GM21529 (cell line): Measurements from ENCODE around the gene LRRC8C.
"Not testable (repeated sequence)": the region's sequence is repeated elsewhere in the genome, so short reads cannot be mapped to it uniquely, and the experiment has no call there.

Source experiments
- ATAC-seq: cut with Tn5 transposase; IDR thresholded peaks from one replicate; pipeline ENCODE4 v1.9.1; 2021; ENCODE audit not compliant: unreplicated experiment

LRRC8C gene

DNA sequence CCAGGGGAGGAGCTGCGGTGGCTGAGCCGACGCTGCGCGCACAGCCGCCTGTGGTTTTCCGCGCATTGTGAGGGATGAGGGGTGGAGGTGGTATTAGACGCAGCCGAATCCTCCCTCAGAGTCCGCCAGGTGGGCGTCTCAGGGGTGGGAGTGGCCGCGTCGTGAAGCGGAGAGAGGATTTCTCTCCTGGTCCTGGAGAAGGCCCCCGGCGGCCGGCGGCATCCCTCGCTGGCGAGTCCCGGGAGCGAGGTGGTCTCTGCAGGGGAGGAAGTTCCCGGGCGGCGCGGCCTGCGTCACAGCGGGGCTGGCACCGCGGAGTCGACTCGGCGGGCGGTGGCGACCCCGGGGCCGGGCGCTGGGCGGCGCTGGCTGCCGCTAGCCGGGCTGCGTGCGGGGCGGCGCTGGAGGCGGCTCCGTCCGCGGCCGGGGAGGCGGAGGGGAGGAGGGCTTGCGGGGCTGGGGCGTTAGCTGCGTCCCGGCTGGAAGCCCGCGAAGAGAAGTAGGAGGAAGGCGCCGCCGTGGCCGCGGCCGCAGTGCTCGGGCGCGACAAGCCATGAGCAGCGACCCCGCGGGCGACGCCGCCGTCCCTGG is at the start of gene LRRC8C:
Gene LRRC8C (plus strand): TSS at position 464 of the 591 bp plus-strand sequence. CDS start 53,354 bp downstream, outside the sequence.
- ATAC-seq = peak; percentile 86

DNA sequence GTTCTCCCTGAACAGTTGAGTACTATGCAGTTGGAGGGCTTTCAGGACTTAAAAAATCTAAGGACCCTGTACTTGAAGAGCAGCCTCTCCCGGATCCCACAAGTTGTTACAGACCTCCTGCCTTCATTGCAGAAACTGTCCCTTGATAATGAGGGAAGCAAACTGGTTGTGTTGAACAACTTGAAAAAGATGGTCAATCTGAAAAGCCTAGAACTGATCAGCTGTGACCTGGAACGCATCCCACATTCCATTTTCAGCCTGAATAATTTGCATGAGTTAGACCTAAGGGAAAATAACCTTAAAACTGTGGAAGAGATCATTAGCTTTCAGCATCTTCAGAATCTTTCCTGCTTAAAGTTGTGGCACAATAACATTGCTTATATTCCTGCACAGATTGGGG is 48.7 kb upstream of the LRRC8C start:
- no peak for ATAC-seq

DNA sequence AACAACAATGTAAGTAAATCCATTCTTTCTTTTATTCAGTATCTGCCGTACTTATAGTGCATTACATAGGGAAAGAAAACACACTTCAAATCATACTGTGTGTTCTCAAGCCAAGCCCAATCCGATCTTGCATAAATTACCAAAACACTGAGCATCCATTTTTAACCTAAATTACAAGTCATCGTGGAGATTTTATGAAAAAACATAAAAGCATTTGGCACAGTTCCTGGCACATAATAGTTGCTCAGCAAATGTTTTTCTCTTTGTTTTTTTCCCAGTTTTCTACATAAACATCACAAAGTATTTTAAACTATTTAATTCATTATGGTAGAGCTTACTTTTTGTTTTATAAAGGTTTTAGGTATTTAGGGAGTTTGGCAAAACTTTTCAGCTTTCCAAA is 48.1 kb upstream of the LRRC8C start:
- no peak for ATAC-seq

DNA sequence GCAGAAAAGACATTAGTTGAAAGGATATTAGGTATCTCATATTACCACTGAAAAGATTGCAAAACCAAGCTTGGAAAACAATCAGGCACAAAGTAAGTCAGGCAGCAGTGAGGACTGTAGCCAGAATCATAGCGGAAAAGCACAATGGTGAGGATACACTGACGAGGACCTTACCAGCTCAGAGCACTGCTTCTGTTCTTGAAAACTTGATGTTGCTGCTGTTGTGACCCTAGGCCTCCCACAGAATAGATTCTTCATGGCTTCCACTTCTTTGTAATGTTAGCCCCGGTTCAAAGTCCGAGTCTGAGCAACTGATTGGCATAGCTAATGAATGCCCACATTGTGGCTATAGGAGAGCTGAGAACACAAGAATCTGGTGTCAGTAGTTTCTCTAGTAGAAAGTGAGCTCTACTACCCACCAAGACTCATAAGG is 45.2 kb upstream of the LRRC8C start:
- no peak for ATAC-seq

DNA sequence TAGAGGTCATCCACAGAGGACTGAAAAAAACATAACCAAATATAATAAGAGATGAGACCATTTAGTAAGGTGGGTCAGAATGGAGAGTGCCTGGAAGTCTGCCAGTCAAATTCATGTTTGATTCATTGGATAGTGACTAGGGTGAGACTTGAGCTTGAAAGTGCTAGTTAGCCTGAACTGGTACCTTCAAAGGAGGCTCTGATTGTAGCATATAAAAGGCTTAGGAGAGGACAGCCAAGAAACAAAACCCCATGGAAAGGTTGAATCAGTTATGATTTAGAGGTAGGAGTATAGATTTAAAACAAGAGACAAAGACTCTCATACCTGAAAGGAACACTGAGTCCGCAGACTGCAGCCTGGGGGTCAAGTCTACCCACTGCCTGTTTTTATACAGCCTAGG is 44.4 kb upstream of the LRRC8C start:
- no peak for ATAC-seq

DNA sequence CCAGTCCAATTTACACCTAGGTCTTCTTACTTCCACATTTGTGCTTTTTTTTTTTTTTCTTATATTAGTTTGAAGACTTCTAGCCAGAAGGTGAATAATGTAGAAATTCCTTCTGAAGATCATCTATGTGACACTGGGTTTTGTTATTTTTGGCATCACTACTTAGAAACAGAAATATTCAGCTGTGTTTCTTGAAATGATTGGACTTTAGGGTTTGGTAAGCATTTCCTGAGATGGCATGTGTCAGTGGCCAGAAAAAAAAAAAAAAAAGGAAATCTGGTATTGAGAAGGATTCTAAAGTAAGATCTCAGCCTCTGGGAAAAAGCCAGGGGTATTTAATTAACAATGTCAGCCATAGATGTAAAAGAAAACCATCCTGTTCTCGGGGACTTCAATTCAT is 43.4 kb upstream of the LRRC8C start:
- no peak for ATAC-seq

DNA sequence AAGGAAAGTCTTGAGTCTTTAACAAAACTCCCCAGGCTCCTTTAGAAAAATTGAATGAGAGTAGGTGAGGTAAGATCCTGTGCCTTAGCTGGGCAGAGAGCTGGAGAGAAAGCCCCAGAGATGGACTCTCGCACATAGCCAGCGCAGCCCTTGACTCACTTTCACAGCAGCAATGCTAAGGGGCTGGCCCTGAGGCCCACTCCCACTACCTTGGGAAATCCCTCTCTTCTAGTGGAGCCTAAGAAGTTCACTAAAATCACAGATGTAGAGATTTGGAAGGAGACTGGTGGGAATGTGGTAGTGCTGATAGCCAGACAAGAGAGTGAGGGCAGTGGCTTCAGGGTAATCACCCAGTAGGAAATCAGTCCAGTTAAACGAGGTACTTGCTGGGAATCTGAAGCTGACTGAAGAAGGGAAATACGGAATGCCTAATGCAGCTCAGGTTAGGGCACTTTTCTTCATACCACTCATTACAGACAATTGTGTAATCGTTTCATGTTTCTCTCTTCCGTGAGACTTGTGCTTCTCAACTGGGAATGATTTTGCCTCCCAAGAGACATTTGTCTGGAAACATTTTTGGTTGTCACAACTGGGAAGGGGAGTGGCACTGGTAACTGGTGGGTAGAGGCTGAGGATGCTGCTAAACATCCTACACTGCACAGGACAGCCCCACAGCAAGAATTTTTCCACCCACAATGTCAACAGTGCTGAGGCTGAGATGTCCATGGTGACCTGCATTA is 42.4 kb upstream of the LRRC8C start:
- ATAC-seq = no peak

DNA sequence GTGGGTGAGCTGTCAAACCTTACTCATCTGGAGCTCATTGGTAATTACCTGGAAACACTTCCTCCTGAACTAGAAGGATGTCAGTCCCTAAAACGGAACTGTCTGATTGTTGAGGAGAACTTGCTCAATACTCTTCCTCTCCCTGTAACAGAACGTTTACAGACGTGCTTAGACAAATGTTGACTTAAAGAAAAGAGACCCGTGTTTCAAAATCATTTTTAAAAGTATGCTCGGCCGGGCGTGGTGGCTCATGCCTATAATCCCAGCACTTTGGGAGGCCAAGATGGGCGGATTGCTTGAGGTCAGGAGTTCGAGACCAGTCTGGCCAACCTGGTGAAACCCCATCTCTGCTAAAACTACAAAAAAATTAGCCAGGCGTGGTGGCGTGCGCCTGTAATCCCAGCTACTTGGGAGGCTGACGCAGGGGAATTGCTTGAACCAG is 40.0 kb upstream of the LRRC8C start:
- ATAC-seq = not testable (repeated sequence)

DNA sequence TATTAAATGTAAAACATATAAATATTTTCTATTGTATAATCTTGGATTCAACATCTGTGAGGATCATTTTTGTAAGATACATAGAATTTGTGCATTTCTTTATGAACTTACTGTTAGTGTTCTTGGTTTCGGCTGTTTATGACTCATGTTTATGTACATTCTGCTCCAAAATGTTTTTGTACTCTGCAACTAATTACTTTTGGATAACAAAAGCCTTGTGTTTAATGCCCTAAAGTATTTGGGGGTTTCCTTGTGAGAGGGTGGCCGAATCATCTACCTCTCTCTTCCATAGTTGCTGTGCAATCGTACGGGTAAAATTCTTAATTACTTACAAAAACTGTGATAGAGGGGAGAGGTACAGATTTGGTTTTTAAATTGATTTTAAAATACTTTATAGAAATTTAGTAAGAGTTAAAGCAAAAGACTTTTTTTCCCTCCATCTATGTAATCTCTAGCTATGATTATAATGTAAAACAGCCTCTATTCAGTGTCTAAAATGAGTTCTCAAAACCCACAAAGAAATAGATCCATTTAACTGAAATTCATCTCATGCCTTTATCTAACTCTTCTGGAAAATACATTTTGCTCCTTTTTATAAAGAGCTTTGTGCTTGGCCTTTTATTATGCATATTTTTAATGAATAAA is 38.7 kb upstream of the LRRC8C start:
- no peak for ATAC-seq

DNA sequence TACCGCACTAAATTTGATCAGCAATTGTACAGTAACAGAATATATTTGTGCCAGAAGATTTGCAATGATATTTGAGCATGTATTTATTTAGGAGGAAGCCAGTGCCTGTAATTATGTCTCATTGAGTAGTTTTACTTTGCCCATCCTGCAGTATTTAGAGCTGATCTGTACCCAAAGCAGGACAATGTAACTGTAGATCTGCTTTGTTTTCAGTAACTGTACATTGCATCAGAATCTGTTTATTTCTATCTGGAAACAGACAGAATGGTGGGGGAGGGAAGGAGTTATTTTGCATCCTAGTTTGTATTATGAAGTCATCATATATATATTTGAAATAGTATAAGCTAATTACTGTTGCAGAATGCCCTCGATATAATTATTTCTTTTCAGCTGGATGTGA is 36.2 kb upstream of the LRRC8C start:
- no peak for ATAC-seq

DNA sequence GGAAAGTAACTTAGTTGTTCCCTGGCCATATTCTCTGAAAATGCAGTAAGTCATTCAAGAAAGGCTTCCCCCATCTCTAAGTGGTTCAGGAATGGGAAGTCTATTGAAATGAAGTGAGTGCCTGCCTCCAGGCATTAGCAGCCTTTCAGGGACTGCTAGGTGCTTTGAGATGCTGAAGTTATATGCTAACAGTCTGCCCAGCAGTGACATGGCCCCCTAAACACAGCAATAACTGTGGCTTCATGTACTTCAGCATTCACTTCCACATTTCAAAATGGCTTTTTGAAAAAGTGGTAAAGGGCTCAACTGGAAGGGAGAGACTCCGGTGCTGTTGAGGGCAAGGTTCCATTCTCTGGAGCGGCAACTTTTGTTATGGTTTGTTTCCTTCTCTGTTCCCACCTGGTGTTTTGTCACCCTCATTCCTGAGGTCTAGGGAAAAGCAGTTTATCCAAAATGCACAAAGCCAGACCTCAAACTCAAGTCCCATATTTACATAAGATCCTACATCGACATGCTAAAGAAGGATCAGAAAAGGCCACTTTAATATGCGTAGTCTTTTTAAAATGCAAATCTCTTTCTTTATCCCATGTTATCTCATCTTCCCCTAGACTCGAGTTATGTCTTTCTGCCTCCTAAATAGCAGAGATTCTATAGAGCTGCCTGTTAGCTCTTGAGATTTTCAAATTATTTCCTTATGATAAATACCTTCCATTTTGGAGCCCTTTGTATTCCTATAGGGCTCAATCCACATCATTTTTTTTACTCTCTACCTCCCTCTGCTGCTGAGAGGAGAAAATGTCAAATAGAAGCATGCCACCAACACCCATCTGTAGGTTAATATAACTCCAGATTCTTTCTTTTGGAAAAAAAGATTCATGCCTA is 34.2 kb upstream of the LRRC8C start:
- peak; percentile 52 for ATAC-seq

DNA sequence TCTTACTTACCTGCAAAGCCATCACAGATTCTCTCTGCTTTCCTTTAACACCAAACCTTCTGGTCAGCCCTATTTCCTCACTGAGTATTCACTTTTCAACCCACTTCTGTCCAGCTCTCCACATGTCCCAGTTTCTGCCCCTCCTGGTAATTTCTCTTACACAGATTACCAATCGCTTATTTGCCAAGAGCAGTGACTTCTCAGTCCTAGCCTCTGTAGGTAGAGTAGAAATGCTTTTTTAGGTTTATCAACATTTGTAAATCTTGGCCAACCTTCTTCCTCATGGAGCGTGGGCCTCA is 33.6 kb upstream of the LRRC8C start:
- ATAC-seq = no peak

DNA sequence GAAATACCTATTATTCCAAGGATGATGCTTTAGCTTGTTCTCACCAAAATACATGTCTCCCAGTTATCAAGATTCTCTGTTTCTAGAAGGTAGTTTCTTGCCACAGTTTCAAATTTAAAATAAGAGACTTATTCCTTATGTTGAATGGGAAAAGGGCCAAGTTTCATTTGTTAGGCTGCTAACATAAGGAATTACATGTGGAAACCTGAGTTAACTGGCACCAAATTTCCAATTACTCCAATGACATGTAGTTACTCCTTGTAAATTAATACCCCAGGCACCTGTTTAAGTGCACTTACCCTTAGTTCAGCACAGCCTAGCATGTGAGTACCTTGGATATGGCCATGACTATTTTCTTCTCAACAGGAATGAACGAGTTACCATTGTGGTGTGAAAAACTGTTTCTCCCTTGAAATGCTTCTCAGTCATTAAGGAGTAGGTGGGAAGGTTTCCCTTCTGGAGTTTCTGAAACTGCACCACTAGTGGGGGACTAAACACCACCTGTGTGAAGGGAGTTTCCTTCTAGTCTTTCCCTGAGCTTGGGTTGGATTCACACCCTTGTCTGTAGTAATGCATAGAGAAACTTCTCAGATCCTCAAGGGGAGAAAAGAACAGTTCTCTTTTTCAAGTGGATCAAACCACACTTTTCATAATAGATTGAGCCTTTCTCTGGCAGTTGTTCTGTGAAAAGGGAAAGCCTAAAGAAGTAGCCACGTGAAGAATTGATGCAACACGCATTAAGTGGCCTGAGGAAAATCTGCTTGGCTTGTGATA is 32.3 kb upstream of the LRRC8C start:
- no peak for ATAC-seq

DNA sequence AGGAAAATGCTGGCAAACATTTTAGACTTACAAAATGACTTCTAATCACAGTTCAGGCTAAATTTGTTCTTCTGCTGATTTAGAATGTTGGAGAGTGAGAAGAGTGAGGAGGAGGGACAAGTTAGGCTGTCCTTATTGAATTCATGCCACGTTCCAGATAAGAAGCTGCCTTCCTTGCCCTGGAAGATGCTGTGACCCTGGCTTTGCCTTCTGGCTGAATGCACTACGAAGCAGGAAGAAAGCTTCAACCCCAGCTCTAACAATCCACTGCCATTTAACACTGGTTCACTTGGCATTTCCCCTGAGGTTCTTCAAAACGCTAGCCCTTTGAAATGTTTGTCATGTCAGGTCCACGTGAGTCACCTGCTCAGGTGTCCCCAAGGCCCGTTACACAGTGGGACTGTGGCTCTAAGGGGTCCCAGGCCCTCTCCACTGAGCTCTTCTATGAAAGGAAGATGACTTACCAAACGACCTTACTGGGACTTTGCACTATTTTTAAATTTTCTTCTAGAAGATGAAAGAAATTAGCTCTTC is 30.0 kb upstream of the LRRC8C start:
- ATAC-seq = no peak

DNA sequence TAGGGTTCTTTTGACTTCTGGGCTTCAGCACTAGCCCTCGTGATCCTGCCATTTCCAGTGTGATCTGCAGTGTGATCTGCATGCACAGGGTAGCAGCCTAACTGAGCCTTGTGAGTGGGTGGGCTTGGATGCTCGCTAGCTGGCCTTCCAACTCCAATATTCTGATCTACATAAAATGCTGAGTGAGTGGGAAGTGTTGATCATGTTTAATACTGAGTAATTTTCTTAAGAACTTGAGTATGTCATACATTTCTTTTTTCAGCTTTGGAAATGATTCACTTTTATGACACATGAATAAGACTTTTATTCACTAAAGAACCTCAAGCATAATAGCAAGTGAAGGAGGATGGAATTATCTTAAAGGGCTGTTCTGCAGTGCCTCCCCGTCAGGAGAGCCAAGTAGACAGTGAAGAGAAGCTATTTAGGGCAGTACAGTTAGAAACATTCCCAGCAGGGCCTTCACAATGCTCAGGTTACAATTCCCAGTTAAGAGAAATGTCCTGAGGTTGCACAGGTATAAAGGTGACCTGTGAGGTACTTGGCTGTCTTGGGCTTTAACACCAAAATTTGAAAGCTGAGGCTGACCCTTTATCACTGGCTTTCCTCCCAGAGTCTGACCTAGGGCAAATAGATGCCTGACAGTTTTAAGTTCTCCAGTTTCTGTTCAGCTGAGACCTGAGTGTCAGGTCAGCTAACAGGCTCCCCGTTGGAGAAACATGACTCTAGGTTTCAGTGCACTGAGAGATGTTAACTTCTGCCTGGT is 29.1 kb upstream of the LRRC8C start:
- ATAC-seq = no peak

DNA sequence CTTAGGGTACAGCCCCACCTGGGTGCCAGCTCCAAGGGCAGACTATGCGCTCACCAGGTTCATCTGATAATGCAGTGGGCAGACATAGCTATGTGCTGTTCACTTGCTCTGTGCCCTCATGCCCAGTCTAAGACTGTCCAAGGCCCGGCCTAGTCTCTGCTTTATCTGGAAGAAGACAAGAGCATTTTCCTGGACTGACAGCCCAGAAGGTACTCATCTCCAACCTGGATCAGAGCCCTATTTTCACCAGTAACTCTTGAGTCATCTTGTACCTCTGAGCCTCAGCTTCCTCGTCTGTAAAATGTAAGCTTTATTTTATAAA is 28.5 kb upstream of the LRRC8C start:
- no peak for ATAC-seq

DNA sequence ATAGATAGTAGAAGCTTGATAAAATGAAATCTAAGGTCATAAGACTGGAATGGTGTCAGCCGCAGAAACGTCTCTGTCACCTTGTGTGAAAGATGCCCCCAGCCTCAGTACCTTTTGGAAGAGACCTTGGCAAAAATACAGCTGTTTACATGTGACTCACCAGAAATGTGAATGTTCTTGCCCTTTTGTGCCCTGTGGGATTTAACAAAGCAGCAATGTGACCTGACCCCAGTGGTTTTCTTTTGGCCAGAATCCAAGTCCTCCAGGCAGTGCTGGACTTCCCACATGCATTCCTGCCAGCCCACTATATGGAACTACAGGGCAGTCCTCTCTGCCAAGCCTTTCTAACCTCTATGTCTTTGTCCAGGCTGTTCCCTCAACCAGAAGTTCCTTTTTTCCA is 27.2 kb upstream of the LRRC8C start:
- ATAC-seq = no peak

DNA sequence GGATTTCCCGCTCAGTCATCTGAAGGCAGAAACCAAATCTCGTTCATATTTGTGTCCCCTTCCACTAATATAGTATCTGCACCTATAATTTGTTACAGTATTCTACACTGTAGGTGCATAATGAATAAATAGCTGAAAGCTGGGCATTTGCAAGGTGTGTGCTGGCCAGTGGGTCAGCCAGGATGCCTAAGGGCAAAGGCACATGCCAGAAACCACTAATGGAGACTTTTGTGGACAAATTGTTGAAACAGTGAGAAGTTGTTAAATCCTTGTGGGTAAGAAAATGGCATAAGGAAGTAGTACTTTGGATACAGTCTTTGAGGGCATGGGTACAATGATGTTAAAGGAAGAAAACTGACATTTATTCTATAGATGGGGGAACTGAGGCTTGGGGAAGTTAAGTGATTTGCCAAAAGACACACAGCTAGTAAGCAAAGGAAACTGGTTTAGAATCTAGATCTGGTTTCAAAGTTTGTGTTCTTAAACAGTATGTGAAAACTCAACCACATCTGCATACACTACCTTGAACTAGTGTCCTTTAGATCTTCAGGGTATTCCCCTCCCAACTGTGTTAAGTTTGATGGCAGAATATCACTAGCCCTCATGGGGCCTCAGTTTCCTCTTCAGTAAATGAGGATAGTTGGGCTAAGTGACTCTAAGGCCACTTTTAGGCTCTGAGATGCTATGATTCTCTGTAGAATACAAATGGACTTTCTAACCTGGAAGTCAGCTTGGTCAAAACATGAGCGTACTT is 26.5 kb upstream of the LRRC8C start:
- ATAC-seq = peak; percentile 47

DNA sequence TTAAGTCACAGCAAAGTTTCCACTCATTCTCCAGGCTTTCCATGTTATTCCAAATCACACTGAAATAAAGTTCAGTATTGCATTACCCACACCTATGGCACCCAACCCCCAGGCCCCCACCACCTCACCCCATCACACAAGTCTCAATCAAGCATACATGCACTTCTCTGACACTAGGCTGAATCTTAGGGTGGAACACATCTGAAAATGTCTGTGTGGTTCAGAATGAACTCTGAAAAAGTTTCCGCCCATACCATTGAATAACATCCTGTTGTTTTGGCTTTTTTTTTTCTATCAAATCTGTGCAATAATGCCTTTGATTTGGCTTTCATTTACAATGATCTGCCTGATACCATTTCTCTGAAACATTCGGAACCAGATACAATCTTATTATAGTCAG is 25.8 kb upstream of the LRRC8C start:
- ATAC-seq = no peak
